PC-3 (cell line): ENCODE measurements around the gene POGLUT2.

ENCODE experiments used
- CTCF ChIP-seq: fragments of 300-600 bp; sonication (generic); conservative IDR thresholded peaks from 2 replicates; pipeline ENCODE4 v1.5.1; 2017; ENCODE audit warnings: antibody characterized with exemption, low read depth, mild to moderate bottlenecking, low read length
- EZH2 ChIP-seq: fragments of 300-600 bp; sonication (generic); IDR thresholded peaks from one replicate; pipeline ENCODE4 v1.6.1; 2017; ENCODE audit warnings: antibody characterized with exemption, mild to moderate bottlenecking, low read length; ENCODE audit not compliant: unreplicated experiment
- EZH2phosphoT487 ChIP-seq: fragments of 300-600 bp; sonication (generic); IDR thresholded peaks from 2 replicates; pipeline ENCODE4 v1.6.1; 2018; ENCODE audit warnings: mild to moderate bottlenecking, antibody characterized with exemption, low read length, borderline replicate concordance

- TF ChIP-seq CTCF (no peak), EZH2 (no peak), EZH2phosphoT487 (no peak)
Observed at GRCh38 chr13:102846261-102847015, 47.7 kb upstream of the POGLUT2 start.
